ENCODE results near the gene GABRQ. TPM values are rescaled to one million over a fixed set of nuclear protein-coding genes. Genes with fewer than 3 reads are reported as not detected.

GABRQ gene
- total RNA-seq, 1 experiment from 2014 or later: not detected

DNA sequence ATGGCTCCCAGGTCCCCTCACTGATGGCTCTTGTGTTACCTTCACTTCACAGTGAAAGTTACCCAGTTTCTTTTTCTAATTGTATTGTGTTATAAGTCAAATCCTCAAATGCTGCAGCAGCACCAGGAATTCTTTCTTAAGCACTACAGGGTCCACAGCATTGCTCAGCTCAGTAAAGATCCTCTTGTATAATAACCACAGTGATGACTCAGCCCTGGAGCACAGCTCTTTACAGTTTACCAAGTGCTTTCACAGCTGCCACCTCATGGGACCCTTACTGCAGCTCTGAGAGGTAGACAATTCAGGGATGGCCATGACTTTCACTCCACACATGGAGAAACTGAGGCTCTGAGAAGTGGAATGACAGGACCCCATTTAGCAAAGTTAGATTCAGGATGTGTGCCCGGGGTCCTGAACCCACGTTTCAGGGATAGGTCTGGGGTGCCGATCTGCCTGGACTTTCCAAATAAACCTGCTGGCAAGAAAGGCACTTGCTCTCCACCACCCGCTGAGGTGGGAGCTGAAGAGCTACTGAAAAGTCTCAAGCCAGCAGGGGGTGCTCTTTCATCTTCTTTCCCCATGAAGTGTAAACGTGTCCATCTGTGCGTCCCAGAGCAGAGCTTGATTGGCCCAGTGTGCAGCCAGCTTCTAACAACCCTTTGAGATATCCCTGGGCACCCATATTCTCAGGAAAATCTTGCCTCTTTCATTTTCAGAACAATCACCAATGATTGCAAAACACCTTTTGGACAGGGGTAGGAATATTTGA is 35.7 kb upstream of the GABRQ start:
- Mint-ChIP-seq H3K4me1 (ENCODE audit: insufficient read depth, unreplicated experiment) (no peaks in the 10 kb centered on the region), H3K9me3 (ENCODE audit: unreplicated experiment) (peaks cover 15% of the 10 kb centered on the region), H3K36me3 (ENCODE audit: insufficient read depth, unreplicated experiment) (no peaks in the 10 kb centered on the region), H3K27ac (ENCODE audit: low read depth, unreplicated experiment) (no peak overlapping the region), H3K27me3 (ENCODE audit: insufficient read depth, unreplicated experiment) (no peaks in the 10 kb centered on the region), H3K4me3 (ENCODE audit: unreplicated experiment) (no peak overlapping the region)
- CTCF ChIA-PET: interaction anchor here (0.6 to 1.2 kb wide), 3 partner anchors 15 to 39 kb away, joined by 3 to 4 read pairs (median 3); no protein-coding TSS in a partner anchor
- POLR2A ChIA-PET: no interaction called here
- BruUV-seq (replicated peaks): no TSS peak
- DNase-seq (ENCODE audit: unreplicated experiment): peak; percentile 13
- peak; percentile 12 for TF ChIP-seq CTCF (IDR thresholded peaks at IDR 0.05; ENCODE audit: unreplicated experiment)
- intact Hi-C loops (cut with micrococcal nuclease): no loop called here

DNA sequence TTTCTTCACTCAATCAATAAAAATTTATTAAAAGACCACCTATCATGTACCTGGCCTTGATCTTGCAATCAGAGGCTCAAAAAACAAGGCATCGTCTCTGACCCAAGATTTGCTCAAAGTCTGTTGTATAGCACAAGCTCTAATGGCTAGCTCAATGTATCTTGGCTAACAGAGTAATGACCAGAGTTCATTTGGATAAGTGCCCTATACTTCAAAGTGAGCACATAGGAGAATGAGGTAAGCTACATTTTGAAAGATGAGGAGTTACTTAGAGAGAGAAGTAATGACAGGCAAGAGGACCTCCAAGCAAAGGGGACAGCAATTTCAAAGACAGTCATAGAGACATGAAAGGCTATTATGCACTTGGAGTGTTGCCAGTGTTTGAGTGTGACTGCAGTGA is 22.9 kb upstream of the GABRQ start:
- intact Hi-C loops (cut with micrococcal nuclease): no loop called here
- no peak overlapping the region for H3K4me3 Mint-ChIP-seq (ENCODE audit: unreplicated experiment)
- DNase-seq (ENCODE audit: unreplicated experiment): no peak
- ChIA-PET POLR2A (no interaction called here), CTCF (interaction anchor here (0.6 to 0.9 kb wide), 3 partner anchors 300 to 862 kb away, joined by 3 to 5 read pairs (median 4); no protein-coding TSS in a partner anchor)
- no peaks in the 10 kb centered on the region for H3K4me1 Mint-ChIP-seq (ENCODE audit: insufficient read depth, unreplicated experiment)
- peaks cover 6% of the 10 kb centered on the region for H3K36me3 Mint-ChIP-seq (ENCODE audit: insufficient read depth, unreplicated experiment)
- no peaks in the 10 kb centered on the region for H3K27me3 Mint-ChIP-seq (ENCODE audit: insufficient read depth, unreplicated experiment)
- H3K27ac Mint-ChIP-seq (ENCODE audit: low read depth, unreplicated experiment): no peak overlapping the region
- BruUV-seq (replicated peaks): no TSS peak
- H3K9me3 Mint-ChIP-seq (ENCODE audit: unreplicated experiment): peaks cover 10% of the 10 kb centered on the region
- TF ChIP-seq CTCF (IDR thresholded peaks at IDR 0.05; ENCODE audit: unreplicated experiment): no peak

DNA sequence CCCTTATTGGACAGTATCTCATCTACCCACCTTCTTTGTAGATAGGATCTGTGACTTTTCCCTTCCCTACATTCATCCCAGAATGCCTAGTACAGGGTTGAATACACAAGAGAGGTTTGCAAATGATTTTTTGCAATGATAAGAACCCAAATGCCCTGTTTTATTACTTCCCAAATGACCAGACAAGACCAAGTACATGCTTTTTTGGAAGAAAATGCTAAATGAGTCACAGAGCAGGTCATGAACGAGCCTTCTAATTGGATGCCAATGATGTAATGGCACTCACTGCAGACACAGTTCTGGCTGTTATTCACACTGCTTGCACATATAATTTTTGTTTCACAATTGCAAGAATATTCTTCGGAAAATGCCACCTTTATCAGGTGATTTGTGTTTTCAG is 17.8 kb upstream of the GABRQ start:
- H3K27me3 Mint-ChIP-seq (ENCODE audit: insufficient read depth, unreplicated experiment): no peaks in the 10 kb centered on the region
- CTCF ChIA-PET: interaction anchor here (2.7 kb wide), 1 partner anchor 12 kb away, joined by 20 read pairs; no protein-coding TSS in a partner anchor
- peak; percentile 30 for DNase-seq (ENCODE audit: unreplicated experiment)
- TF ChIP-seq CTCF (IDR thresholded peaks at IDR 0.05; ENCODE audit: unreplicated experiment): no peak
- peaks cover 6% of the 10 kb centered on the region for H3K36me3 Mint-ChIP-seq (ENCODE audit: insufficient read depth, unreplicated experiment)
- POLR2A ChIA-PET: no interaction called here
- H3K4me1 Mint-ChIP-seq (ENCODE audit: insufficient read depth, unreplicated experiment): no peaks in the 10 kb centered on the region
- intact Hi-C loops (cut with micrococcal nuclease): no loop called here
- no TSS peak for BruUV-seq (replicated peaks)
- peaks cover 6% of the 10 kb centered on the region for H3K9me3 Mint-ChIP-seq (ENCODE audit: unreplicated experiment)
- H3K4me3 Mint-ChIP-seq (ENCODE audit: unreplicated experiment): no peak overlapping the region
- no peak overlapping the region for H3K27ac Mint-ChIP-seq (ENCODE audit: low read depth, unreplicated experiment)

DNA sequence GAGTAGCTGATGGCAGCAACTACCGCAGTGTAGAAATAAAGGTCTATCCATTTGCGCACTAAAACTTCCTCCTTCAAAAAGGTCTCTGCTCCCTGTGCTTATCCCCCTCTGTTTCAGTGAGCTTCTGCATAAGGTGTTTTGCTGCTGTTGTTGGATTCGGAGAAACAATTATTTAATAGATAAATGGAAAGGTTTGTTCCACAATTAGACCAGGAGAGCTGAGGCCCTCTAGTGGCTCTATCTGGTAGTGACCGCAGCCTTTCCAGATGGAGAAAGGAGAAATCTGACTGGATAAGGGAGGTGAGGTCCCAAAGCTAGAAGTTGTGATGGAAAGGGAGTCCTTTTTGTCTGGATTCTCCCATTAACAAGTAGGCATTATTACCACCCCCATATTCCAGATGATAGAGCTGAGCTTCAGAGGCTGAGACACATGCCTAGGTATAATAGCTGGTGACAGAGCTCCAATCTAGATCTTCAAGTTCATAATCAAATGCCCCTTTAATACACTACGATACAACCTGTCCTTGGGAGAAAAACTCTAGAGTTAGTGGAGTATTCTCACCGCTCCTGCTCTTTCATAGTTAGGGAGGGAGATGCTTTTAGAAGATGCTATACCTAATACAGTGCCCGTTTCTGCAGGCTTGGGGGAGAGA is 5.1 kb upstream of the GABRQ start:
- no peaks in the 10 kb centered on the region for H3K36me3 Mint-ChIP-seq (ENCODE audit: insufficient read depth, unreplicated experiment)
- H3K4me1 Mint-ChIP-seq (ENCODE audit: insufficient read depth, unreplicated experiment): no peaks in the 10 kb centered on the region
- no peak overlapping the region for H3K4me3 Mint-ChIP-seq (ENCODE audit: unreplicated experiment)
- no peaks in the 10 kb centered on the region for H3K27me3 Mint-ChIP-seq (ENCODE audit: insufficient read depth, unreplicated experiment)
- peaks cover 7% of the 10 kb centered on the region for H3K9me3 Mint-ChIP-seq (ENCODE audit: unreplicated experiment)
- POLR2A ChIA-PET: interaction anchor here (0.6 to 1.7 kb wide), 5 partner anchors 148 to 879 kb away, joined by 3 to 9 read pairs (median 5); partner anchors contain the start of gene GABRE
- CTCF ChIA-PET: interaction anchor here (0.5 to 7.4 kb wide), 36 partner anchors 8 to 1808 kb away, joined by 3 to 126 read pairs (median 4); no protein-coding TSS in a partner anchor
- no peak overlapping the region for H3K27ac Mint-ChIP-seq (ENCODE audit: low read depth, unreplicated experiment)
- no TSS peak for BruUV-seq (replicated peaks)
- peak; percentile 69 for DNase-seq (ENCODE audit: unreplicated experiment)
- intact Hi-C loops (cut with micrococcal nuclease): loop anchor here (1.0 to 5.0 kb wide), 5 partner anchors 290 to 1860 kb away; partner anchors contain the start of gene GABRE
- TF ChIP-seq CTCF (IDR thresholded peaks at IDR 0.05; ENCODE audit: unreplicated experiment): peak; percentile 56

Data from MCF 10A (cell line).